ENCODE measurements around the gene PRKCG. TPM values are rescaled to one million over a fixed set of nuclear protein-coding genes. Genes with fewer than 3 reads are reported as not detected.

Gene PRKCG
- total RNA-seq, 1 experiment from 2014 or later: 2.8 TPM

- no peak overlapping the region for H2AFZ ChIP-seq (ENCODE audit: low read depth, low read length, poor library complexity, severe bottlenecking)
- TF ChIP-seq CBX3 (IDR thresholded peaks at IDR 0.05; ENCODE audit: low read depth) (no peak), SRF (IDR thresholded peaks at IDR 0.05; ENCODE audit: low read depth) (no peak), REST (IDR thresholded peaks at IDR 0.05; ENCODE audit: low read depth) (no peak), MAX (IDR thresholded peaks at IDR 0.05) (no peak), ZBTB33 (IDR thresholded peaks at IDR 0.05; ENCODE audit: extremely low read depth, insufficient replicate concordance, low read length) (no peak), YY1 (IDR thresholded peaks at IDR 0.05; ENCODE audit: extremely low read depth, insufficient replicate concordance, low read depth, low read length) (no peak)
- DNase-seq (ENCODE audit: low read depth, low spot score) (no peak), ATAC-seq (no peak)
- no peak overlapping the region for H3K27ac ChIP-seq (ENCODE audit: low read depth, low read length)
- RAD21 ChIA-PET (ENCODE audit: low non-redundant PET in 1 of 2, low total read pairs in 2 of 2, uncharacterized antibody in 2 of 2, unreplicated experiment in 2 of 2): interaction anchor here in 1 of 2 experiments (0.7 kb wide), 1 partner anchor 170 kb away, joined by 3 read pairs; no protein-coding TSS in a partner anchor
- no peaks in the 10 kb centered on the region for H3K9me3 ChIP-seq (ENCODE audit: control insufficient read depth in 1 of 2, insufficient read depth in 1 of 2, low read depth in 1 of 2, low read length in 2 of 2)
- intact Hi-C loops (cut with micrococcal nuclease): loop anchor here (1.0 kb wide), 1 partner anchor 29 kb away; the partner anchor contains the start of gene PRKCG
- H3K4me2 ChIP-seq (ENCODE audit: low read length): no peak overlapping the region
- BruUV-seq (replicated peaks): no TSS peak
- peaks cover 0 to 6% of the 10 kb centered on the region in 2 experiments; a peak in 3 of 4 replicates for H3K4me1 ChIP-seq (ENCODE audit: control insufficient read depth in 1 of 2, insufficient read depth in 2 of 2, low read length in 2 of 2)
- CTCF ChIA-PET: interaction anchor here (0.7 to 1.9 kb wide), 6 partner anchors 14 to 1966 kb away, joined by 3 to 8 read pairs (median 4); partner anchors contain the start of genes CNOT3 and MYADM
- no peaks in the 10 kb centered on the region for H3K36me3 ChIP-seq (ENCODE audit: control insufficient read depth in 1 of 2, insufficient read depth in 2 of 2, low read length in 2 of 2)
- no peaks in the 10 kb centered on the region for H3K79me2 ChIP-seq (ENCODE audit: insufficient read depth, low read length)
- H3K27me3 ChIP-seq (ENCODE audit: insufficient read depth, low read length): no peaks in the 10 kb centered on the region
- no peaks in the 10 kb centered on the region for H3K9me2 ChIP-seq (ENCODE audit: insufficient read depth)
- H3K4me3 ChIP-seq (replicated peaks in 1 of 2; ENCODE audit: low read depth in 1 of 2, low read length in 2 of 2): no peak overlapping the region
- no peaks in the 10 kb centered on the region for H4K20me1 ChIP-seq (ENCODE audit: insufficient read depth)
- POLR2A ChIA-PET: no interaction called here
- H3K9ac ChIP-seq (ENCODE audit: low read length): no peak overlapping the region
Measured at GRCh38 chr19:53853707-53854106, 28.3 kb upstream of the PRKCG start.
